Endothelial cell of umbilical vein (primary cell): ENCODE measurements around the gene CTIF. TPM values are rescaled to one million over a fixed set of nuclear protein-coding genes. Genes with fewer than 3 reads are reported as not detected.

Experiments used
- BruUV-seq: library from RNA; stranded (reverse); fragments of 400-500 nt; replicated peaks from 2 replicates; lab custom pipeline; 2021; lab: Mats Ljungman, UMichigan
- CTCF ChIA-PET: fragments of 300-600, 350-600 bp; sonication (Branson Sonifier 250); formaldehyde crosslinking; loops from one replicate; lab custom pipeline; 2021; ENCODE audit warnings: antibody characterized with exemption, inconsistent platforms; lab: Charles Lee
- POLR2A ChIA-PET: fragments of 300-600, 350-600 bp; sonication (Branson Sonifier 250); formaldehyde crosslinking; loops from one replicate; lab custom pipeline; 2021; ENCODE audit warnings: antibody characterized with exemption, inconsistent platforms; lab: Charles Lee
- DNase-seq: peaks from one replicate; pipeline ENCODE4 v3.0.0-alpha.2; 2011; ENCODE audit warnings: low read depth, low spot score
- FAIRE-seq: peaks from 2 replicates; lab custom pipeline; 2011; peaks lifted over from hg19 to GRCh38; lab: Jason Lieb, UNC
- H2AFZ ChIP-seq: 2 replicates; pipeline ENCODE4 v1.6.0; 2012; ENCODE audit warnings: low read depth, low read length, control low read depth, inconsistent platforms
- H3K27ac ChIP-seq: 2 replicates; pipeline ENCODE4 v1.5.1; 2011; ENCODE audit warnings: low read depth, mild to moderate bottlenecking, control low read depth, low read length, moderate library complexity; ENCODE audit not compliant: insufficient read depth
- H3K27me3 ChIP-seq, 2 experiments: 2 replicates each; pipeline versions ENCODE4 v1.6.0 to v1.6.1; 2011; ENCODE audit warnings: low read length in 2 of 2, mixed read lengths in 1 of 2; ENCODE audit not compliant: control insufficient read depth in 2 of 2, insufficient read depth in 2 of 2
- H3K36me3 ChIP-seq, 2 experiments: 2 replicates in 1 of 2; 3 replicates in 1 of 2; pipeline ENCODE4 v1.5.1; 2011; ENCODE audit warnings: low read length in 2 of 2, mild to moderate bottlenecking in 1 of 2, moderate library complexity in 1 of 2; ENCODE audit not compliant: control insufficient read depth in 2 of 2, insufficient read depth in 2 of 2; ENCODE audit errors: extremely low read depth in 1 of 2
- H3K4me1 ChIP-seq: 3 replicates; pipeline ENCODE4 v1.5.1; 2011; ENCODE audit warnings: mild to moderate bottlenecking, low read length; ENCODE audit not compliant: control insufficient read depth, insufficient read depth; ENCODE audit errors: extremely low read depth
- H3K4me2 ChIP-seq: 2 replicates; pipeline ENCODE4 v1.6.1; 2011; ENCODE audit warnings: low read length, control low read depth, mixed read lengths; ENCODE audit not compliant: insufficient read depth
- H3K4me3 ChIP-seq, 3 experiments: fragments of 200-600 bp in 1 of 3; sonication (generic), shearing (Covaris generic) in 1 of 3; replicated peaks in 1 of 3; 2 replicates each; pipeline ENCODE4 v1.5.1; 2011 to 2016; ENCODE audit warnings: control low read depth in 3 of 3, low read length in 3 of 3, mild to moderate bottlenecking in 2 of 3, inconsistent platforms in 1 of 3, low read depth in 1 of 3, moderate library complexity in 1 of 3; ENCODE audit not compliant: insufficient read depth in 1 of 3
- H3K79me2 ChIP-seq: 2 replicates; pipeline ENCODE4 v1.6.0; 2012; ENCODE audit warnings: low read length, inconsistent platforms; ENCODE audit not compliant: control insufficient read depth, insufficient read depth
- H3K9ac ChIP-seq: replicated peaks from 2 replicates; pipeline ENCODE3; 2011; ENCODE audit warnings: low read length, control low read depth; ENCODE audit not compliant: insufficient read depth; ENCODE audit errors: extremely low read depth
- H3K9me1 ChIP-seq: replicated peaks from 3 replicates; pipeline ENCODE4 v1.6.0; 2011; ENCODE audit warnings: mild to moderate bottlenecking, low read length; ENCODE audit not compliant: control insufficient read depth, insufficient read depth; ENCODE audit errors: extremely low read depth
- H3K9me3 ChIP-seq: replicated peaks from 2 replicates; pipeline ENCODE4 v1.5.1; 2012; ENCODE audit warnings: low read length, inconsistent platforms; ENCODE audit not compliant: control insufficient read depth, insufficient read depth
- H4K20me1 ChIP-seq: replicated peaks from 2 replicates; pipeline ENCODE3; 2011; ENCODE audit warnings: mild to moderate bottlenecking, low read length; ENCODE audit not compliant: control insufficient read depth, insufficient read depth; ENCODE audit errors: extremely low read depth
- CTCF ChIP-seq, 2 donors: IDR thresholded peaks; 1 replicate in 1 of 2; 2 replicates in 1 of 2; pipeline ENCODE4 v1.5.1; 2011; ENCODE audit warnings: low read length in 2 of 2, mild to moderate bottlenecking in 2 of 2, moderate library complexity in 2 of 2, control low read depth in 1 of 2, inconsistent platforms in 1 of 2, low read depth in 1 of 2; ENCODE audit not compliant: insufficient read depth in 1 of 2; ENCODE audit errors: extremely low read depth in 1 of 2
- EZH2 ChIP-seq: IDR thresholded peaks from 2 replicates; pipeline ENCODE4 v1.6.1; 2012; ENCODE audit warnings: borderline replicate concordance, low read depth, mild to moderate bottlenecking, moderate library complexity, low read length, inconsistent platforms; ENCODE audit not compliant: severe bottlenecking
- FOS ChIP-seq: IDR thresholded peaks from 2 replicates; pipeline ENCODE4 v1.6.1; 2011; ENCODE audit warnings: mild to moderate bottlenecking, low read length, moderate library complexity, borderline replicate concordance; ENCODE audit not compliant: insufficient read depth
- MAX ChIP-seq: IDR thresholded peaks from 2 replicates; pipeline ENCODE4 v1.6.1; 2011; ENCODE audit not compliant: insufficient read depth, insufficient read length
- MYC ChIP-seq: IDR thresholded peaks from one replicate; pipeline ENCODE4 v1.6.1; 2011; ENCODE audit warnings: mild to moderate bottlenecking, low read depth, low read length
- POLR2AphosphoS5 ChIP-seq: IDR thresholded peaks from 2 replicates; pipeline ENCODE4 v1.6.1; 2012; ENCODE audit warnings: low read depth, mild to moderate bottlenecking, control low read depth, low read length, moderate library complexity; ENCODE audit not compliant: insufficient read depth
- dilution Hi-C: fragments of 300-500 bp; cut with MboI; formaldehyde crosslinking; loops from one replicate; pipeline ENCODE4 v1.15.0; 2019; ENCODE audit warnings: low sequenced_read_pairs; ENCODE audit not compliant: extremely low pct_ligation_motif_present
- intact Hi-C: fragments of 100-400 bp; cut with micrococcal nuclease; formaldehyde crosslinking; loops from one replicate; pipeline ENCODE4 v1.10.0; 2022
- polyA plus RNA-seq, 4 experiments: library from polyadenylated mRNA; depleted of rRNA in 3 of 4; stranded (reverse) in 3 of 4; unstranded in 1 of 4; fragments of >200 nt; gene quantifications; 2 replicates each; pipeline versions ENCODE4 v1.2.1 to v1.2.3, GENCODE V29; 2011 to 2012; ENCODE audit warnings: missing spikeins in 1 of 4
- total RNA-seq: library from RNA; stranded (reverse); gene quantifications from 2 replicates; pipeline ENCODE4 v1.2.3, GENCODE V29; 2021

Gene CTIF
- total and polyA plus RNA-seq, 2 donors (not counting 3 experiments of a cell fraction or from before 2014, with no cell fraction given): 20.9 to 57.7 TPM

GRCh38 chr18:48855422-48856377, 316.9 kb downstream of the CTIF start:
- BruUV-seq: no TSS peak
- POLR2A ChIA-PET: no interaction called here
- no peaks in the 10 kb centered on the region for H3K9me3 ChIP-seq
- intact Hi-C loops: no loop called here
- CTCF ChIA-PET: interaction anchor here (0.6 kb wide), 1 partner anchor 11 kb away, joined by 3 read pairs; no protein-coding TSS in a partner anchor
- no peaks in the 10 kb centered on the region for H3K9me1 ChIP-seq
- H3K79me2 ChIP-seq: no peaks in the 10 kb centered on the region
- no peak overlapping the region for H3K4me2 ChIP-seq
- no peak overlapping the region for H3K4me3 ChIP-seq
- no peaks in the 10 kb centered on the region for H3K27me3 ChIP-seq
- H3K27ac ChIP-seq: no peak overlapping the region
- H3K9ac ChIP-seq: no peak overlapping the region
- peaks cover 12% of the 10 kb centered on the region for H3K4me1 ChIP-seq
- dilution Hi-C loops: no loop called here
- TF ChIP-seq FOS (no peak), MYC (no peak), MAX (no peak), POLR2AphosphoS5 (no peak), CTCF (IDR thresholded peaks at IDR 0.05; ENCODE audit: extremely low read depth in 1 of 2, insufficient read depth in 1 of 2, low read depth in 1 of 2, low read length in 2 of 2) (no peak), EZH2 (no peak)
- no peak overlapping the region for H2AFZ ChIP-seq
- no peaks in the 10 kb centered on the region for H4K20me1 ChIP-seq
- DNase-seq (no peak), FAIRE-seq (no peak)
- peaks cover 0 to 10% of the 10 kb centered on the region in 2 experiments for H3K36me3 ChIP-seq
